Measurements from ENCODE around the gene MYPN.

Gene MYPN

DNA sequence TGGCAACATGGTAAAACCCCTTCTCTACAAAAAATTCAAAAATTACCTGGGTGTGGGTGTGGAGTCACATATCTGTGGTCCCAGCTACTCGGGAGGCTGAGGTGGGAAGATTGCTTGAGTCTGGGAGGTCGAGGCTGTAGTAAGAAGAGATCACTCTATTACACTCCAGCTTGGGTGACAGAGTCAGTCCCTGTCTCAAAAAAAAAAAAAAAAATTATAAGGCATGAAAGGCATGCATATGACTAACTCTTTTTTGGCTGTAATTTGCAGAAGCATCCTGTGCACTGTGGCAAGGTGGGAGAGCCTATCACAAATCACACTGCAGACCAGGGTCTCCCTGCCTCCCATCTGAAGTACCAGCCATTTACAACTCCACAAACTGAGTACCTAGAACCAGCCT is 14.1 kb upstream of the MYPN start:
- DNase-seq: no peak

DNA sequence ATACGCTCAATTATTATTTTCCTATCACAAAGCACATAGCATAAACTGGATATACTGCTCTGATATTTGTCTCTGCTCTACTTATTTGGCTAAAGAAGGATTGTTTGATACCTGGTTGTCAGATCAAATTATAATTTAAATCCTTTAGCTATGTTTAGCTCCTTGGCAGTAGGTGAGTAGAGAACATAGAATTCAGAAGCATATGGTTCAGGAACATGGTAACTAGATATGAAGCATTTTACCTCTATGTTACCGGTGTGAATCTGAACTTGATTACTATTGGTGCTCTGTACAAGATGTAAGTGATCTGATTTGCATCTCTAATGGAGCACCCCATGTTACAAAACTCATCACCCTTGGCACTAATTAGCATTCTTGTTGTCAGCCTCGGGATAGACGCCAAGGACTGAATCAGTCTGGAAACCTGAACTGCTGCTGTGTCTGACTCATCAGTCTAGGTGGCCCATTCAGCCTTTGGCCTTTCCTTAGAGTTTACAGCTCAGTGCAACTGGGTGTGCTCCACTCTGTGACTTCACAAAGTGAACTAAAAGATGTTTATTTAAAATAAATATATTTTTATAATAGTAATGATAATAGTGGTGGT is 12.3 kb upstream of the MYPN start:
- DNase-seq: peak in 3 of 56 donors; percentile 6 to 31 (median 9)

DNA sequence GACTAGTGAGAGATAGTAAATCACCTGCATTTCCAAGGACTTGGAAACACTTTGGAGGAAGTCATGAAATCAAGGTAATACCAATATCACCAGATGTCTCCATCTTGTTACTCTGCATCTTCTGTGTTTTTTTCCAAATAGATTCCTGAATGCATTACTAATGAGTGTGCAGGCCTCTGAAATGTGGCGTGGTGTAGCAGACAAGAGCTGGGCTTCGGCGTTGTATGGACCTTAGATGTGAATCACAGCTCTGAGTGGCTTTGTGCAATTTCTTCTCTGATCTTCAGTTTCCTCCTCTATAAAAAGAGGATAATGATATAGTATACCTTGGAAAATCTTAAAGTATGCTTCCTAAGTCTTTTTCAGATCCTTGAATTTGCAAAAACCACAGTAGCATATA is 9.6 kb upstream of the MYPN start:
- DNase-seq: no peak

DNA sequence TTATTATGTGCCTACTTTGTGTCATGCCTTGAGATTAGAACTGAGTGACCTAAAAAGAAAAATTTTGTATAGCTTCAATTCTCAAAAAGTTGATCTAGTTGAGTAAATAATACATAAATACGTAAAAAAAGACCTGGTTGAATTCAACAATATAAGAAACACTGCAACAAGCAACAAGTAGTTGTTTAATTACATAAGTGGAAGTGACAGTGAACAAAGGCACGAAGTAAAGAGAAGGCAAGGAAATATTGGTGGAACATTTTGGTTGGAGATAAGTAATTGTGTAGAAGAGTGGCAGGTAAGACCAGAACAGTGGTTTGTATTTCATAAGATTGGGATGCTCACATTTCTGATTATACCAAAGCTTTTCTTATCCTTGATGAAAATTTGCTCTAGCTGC is 8.2 kb upstream of the MYPN start:
- DNase-seq: no peak

DNA sequence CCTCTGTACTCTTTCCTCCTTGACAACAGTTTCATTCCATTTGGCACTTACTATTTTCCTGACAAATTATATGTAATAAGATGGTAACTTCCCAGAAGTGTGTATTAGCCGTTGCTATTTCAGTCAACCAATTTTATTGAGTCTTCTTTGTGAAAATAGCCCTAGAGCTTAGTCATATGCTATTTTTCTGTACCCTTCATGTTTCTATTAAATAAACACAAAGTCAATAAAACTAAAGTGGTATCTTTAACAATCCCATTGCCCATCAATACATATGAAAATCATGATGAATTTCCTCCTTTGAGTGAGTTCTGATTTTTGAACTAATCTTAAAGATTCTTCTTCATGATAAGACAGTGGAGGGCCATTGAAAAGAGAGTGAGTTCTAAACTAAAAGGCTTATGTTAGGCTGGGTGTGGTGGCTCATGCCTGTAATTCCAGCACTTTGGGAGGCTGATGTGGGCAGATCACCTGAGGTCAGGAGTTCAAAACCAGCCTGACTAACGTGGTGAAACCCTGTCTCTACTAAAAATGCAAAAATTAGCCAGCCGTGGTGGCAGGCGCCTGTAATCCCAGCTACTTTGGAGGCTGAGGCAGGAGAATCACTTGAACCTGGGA is 5.9 kb upstream of the MYPN start:
- DNase-seq: no peak

DNA sequence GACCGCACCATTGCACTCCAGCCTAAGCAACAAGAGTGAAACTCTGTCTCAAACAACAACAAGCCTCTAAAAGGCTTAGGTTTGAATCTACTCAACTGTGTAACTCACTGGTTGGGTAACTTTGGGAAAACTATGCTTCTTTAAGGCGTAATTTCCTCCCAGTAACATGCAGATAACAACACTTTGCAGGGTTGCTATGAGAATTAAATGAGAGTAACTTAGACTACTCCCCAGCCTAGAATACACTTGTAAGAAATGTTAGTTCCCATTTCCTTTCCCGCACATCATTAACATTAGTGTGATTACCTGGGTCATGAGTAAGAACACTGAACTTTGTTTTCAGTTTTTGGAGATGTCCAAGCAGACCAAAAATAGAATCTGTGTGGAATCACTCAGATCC is 5.4 kb upstream of the MYPN start:
- DNase-seq: no peak

DNA sequence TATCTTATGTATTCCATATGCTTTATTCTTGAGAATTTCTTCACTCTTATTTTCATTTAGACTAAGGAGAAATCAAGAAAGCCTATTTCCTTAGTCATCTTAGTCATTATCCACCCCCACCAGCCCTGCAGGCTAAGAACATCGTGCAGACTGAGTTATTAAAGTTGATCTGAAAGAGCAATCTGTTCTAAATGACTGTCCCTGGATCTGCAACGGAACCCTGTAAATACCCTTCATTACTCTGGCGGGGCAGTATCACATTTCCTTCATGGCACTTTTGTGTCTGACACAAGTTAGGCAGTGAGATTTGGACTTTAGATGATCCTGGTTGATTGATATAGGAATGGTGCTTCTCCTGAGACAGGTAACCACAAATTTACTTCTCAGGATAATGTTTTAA is 3.5 kb upstream of the MYPN start:
- peak in 4 of 56 donors; percentile 0 to 7 (median 4) for DNase-seq

DNA sequence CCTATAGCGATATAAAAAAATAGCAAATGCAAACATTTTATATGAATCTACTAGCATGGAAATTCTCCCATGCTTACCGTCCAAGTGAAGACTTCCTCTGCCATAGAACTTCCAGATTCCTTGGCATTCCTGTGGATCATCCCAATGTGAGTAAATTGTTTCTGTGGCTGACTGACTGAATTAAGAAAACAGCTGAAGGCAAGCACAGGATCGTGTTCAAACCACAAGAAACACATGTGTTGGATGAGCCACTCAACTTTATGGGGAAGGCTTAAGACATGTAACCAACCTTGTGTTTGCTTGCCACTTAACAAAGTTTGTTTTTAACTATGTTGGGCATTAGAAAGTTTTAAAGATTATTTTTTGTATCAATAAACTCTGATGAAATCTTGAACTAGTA is 2.6 kb upstream of the MYPN start:
- DNase-seq: no peak

DNA sequence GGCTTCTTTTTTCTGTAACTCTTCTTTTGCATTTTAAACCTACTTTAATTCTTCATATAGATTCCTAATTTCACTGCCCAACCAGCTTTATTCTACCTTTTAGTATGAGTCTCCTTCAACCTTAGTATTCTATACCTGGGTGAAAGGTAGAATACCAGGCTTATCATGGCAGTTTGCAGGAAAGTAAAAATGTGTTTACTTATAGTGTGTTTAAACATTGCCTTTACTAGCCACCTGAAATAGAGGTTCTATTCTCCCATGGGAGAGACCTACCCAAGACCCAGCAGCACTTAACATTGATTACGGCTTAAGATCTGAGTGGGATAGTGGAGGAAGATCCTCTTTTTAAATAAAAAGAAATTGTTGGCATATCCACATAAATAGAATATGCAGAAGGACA is 1.6 kb upstream of the MYPN start:
- no peak for DNase-seq

DNA sequence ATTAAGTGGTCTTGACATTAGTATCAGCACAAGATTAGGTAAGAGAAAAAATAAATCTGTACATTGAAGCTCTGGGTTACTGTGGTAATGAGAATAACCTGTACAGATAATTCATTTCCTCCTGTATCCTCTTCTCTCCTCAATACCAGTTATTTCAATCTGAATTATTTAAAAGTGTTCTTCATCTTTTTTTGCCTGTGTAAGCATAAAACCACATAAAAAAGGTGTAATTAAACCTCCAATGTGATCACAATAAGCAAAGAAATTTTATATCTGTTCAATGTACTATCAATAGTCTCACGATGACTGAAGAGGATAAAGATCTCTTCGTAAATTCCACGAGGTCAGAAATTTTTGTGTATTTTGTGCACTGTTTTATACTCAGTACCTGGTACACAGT is 1.2 kb upstream of the MYPN start:
- no peak for DNase-seq

DNA sequence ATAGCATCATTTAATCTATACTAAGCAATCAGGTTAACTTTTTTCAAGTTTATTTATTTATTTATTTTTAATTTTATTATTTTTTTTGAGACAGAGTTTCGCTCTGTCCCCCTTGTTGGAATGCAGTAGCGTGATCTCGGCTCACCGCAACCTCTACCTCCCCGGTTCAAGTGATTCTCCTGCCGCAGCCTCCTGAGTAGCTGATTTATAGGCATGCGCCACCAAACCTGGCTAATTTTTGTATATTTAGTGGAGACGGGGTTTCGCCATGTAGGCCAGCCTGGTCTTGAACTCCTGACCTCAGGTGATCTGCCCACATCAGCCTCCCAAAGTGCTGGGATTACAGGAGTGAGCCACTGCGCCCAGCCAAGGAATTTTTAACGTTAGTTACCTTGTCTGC is 635 bp upstream of the MYPN start:
- no peak for DNase-seq

DNA sequence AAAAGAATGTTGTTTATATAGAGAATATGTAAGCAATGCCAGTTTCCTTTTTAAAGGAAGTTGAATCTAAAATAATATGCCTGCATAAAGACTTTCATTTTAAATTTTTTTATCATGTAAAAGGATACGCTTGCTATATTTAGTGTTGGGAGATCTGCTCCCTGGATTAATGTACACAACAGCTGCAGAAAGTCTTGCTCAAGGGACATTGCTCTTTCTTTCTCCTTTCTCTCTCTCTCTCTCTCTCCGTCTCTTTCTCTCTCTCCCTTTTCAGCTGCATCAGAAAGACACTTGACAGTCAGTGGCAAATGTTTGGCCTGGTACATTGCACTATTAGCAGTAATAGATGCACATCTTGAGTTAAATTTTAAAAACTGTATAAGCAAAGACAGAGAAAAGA is 739 bp downstream of the MYPN start:
- no peak for DNase-seq

DNA sequence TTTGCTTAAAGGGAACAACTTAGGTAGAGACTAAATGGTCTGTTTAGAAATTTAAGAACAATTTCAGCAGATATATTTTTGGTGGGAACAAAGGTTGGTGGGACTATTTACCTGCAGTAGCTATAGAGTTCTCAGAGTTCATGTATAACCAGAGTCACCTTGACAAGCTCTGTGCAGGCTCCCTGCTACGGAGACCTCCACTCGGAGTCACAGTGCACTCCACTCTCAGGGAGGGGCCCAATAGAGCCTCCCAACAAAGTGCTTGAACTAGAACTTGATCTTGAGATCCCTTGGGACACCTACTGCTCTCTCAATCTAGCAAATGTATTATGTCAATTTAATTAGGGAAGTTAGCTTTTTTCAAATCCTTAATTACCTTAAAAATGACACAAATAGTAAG is 2.3 kb downstream of the MYPN start:
- no peak for DNase-seq

DNA sequence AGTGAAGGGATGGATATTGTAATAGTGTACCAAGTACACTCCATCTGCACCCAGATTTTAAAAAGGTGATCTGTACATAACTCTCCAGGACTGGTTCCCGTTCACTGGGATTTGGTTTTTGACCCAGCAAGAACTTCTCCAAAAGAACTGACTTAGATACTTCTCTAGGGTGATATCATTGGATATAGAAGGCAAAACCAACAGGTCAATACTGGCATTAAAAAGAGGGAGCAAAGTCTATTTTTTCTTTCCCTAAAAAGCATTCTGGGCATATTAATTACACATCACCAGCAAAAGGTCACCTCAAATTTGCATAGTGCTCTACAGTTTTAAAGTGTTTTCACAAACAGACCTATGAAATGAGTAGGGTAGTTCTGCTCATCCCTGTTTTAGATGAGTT is 3.5 kb downstream of the MYPN start:
- no peak for DNase-seq

DNA sequence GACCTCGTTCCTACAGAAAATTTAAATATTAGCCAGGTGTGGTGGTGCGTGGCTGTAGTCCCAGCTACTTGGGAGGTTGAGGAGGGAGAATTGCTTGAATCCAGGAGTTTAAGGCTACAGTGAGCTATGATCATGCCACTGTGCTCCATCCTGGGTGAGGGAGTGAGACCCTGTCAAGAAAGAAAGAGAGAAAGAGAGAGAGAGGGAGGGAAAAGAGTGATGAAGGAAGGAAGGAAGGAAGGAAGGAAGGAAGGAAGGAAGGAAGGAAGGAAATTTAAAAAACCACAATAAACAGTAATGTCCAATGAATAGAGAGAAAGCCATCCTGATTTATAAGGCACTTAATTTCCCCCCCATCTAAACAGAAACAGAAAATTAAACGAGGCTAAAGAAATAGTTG is 9.4 kb downstream of the MYPN start:
- DNase-seq: no peak

DNA sequence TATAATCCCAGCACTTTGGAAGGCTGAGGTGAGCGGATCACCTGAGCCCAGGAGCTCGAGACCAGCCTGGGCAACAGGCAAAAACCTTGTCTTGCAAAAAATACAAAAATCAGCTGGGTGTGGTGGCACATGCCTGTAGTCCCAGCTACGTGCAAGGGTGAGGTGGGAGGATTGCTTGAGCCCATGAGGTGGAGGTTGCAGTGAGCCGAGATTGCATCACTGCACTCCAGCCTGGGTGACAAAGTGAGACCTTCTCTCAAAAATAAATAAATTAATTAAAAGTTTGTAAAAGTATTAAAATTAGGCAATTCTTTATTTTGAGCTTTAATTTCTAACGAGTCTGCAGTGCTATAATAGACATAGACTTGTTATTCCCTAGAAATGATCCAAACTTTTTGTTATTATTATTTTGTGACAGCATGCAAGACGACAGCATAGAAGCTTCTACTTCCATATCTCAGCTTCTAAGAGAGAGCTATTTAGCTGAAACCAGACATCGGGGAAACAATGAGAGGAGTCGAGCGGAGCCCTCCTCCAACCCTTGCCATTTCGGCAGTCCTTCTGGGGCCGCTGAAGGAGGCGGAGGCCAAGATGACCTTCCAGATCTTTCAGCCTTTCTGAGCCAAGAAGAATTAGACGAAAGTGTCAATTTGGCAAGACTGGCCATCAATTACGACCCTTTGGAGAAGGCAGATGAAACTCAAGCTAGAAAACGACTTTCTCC is 11.9 kb downstream of the MYPN start:
- DNase-seq: no peak

DNA sequence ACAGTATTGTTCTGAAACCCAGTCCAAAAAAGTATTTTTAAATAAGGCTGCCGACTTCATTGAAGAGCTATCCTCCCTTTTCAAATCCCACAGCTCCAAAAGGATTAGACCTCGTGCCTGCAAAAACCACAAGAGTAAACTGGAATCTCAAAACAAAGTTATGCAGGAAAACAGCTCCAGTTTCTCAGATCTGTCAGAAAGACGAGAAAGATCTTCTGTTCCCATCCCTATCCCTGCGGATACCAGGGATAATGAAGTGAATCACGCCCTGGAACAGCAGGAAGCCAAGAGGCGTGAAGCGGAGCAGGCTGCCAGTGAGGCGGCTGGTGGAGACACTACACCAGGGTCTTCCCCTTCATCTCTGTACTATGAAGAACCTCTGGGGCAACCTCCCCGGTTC is 12.6 kb downstream of the MYPN start:
- DNase-seq: no peak

DNA sequence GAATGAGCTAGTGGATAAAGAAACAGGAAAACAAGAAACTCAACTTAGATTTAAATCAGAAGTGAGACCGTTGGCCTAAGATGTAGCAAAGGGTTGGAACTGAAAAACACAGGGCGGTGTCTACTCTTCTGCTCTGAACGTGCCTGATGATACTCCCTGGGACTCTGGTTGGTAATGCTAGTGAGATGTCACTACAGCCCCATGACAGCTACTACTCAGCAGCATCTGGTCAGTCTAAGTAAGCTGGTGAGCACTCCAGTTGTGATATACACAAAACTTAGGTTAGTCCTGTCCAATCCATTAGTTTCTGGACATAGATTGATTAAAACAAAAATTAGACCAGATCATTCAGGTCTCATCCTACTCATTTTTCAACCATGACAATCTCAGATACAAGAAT is 15.4 kb downstream of the MYPN start:
- no peak for DNase-seq

DNA sequence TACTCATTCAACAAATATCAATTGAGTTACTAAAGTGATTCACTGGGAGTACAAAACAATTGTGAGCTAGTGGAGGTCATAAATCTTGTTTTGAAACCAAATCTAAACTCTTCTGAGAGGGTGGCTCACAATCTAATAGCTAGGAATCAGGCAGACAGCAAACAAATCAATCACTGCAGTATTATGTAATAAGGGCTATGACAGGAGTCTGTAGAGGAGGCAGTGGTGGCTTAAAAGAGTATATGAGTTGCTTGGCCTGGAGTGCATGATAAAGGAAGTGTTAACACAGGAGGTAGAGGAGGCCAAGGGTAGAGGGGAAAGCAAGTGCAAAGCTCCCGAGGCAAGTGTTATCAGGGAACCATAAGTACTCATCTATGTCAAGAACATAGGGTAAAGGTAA is 16.5 kb downstream of the MYPN start:
- no peak for DNase-seq

DNA sequence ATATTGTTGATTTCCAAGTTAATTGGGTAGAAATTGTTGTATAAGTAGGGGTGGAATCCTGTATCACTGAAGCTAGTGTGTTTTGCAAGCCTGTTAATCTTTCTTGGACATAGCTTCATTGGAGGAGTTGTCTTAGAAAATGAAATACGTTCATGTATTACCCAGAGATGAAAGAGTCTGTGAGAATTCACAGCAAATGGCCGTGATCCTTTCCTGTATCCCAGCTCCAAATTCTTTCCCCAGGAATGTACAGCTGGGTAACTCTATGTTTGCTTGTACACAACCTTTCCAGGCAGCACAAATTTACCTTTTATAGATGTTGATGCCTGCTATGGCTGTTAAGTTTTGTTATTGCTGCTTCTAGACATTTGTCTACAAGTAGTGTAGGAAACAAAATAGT is 18.7 kb downstream of the MYPN start:
- DNase-seq: no peak

DNA sequence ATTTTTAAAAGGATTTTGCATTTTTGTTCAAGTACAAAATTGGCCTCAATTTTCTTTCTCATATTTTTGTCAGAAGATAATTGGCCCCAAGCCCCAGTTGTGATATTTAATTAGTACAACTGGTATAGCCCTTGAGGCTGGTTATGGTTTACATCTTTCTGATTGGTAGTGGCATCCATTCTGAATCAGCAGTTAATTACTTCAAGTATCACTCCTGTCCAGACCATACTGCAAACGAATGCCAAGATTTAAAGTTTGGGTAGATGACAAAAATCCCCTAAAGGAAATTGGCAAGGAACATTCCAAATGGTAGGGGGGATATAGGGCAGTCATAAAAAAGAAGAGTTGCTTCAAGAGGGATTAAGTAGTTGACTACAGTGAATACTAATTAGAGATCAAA is 23.1 kb downstream of the MYPN start:
- no peak for DNase-seq

DNA sequence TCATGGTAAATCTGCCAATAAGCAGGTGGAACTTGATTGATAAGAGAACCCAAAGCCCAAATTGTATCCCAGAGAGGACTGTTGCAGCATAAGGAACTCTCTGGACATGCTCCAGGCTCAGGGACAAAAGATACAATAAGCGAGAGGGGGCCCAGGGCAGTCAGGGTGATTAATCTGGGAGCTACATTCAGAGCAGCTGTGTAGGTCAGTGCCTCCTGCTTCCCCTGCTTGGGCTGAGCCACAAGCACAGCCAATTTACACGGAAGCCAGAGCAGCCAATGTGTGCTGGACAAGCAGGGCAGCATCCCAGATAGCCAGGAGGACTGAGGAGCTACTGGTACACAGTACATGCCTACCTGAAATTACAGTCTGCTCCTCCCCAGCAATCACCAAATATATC is 24.2 kb downstream of the MYPN start:
- no peak for DNase-seq

DNA sequence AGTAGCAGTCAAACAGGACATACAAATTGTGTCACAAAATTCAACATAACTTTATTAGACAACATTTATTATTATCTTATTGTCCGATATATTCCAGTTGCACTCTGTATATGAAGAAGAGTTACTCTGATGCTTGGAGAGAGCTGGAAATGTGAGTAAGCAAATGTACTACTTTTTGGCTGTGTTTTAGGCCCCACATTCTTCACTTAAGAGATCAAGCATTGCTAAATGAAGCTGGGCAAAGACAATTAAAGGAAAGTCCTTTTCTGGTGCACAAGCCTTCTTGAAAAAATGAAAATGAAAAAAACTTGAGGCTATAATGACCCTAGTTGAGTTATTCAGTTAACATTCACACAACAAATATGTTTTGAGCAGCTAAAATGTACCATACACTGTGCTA is 26.1 kb downstream of the MYPN start:
- DNase-seq: no peak

Data from amygdala (tissue), 56 donors.